HL-60/S4 treated with phorbol 12-myristate 13-acetate at 8.2 ng/mL for 4 days and 3 days (cell line): ENCODE measurements around the gene NPM3.

Experiments
- in situ Hi-C: fragments of 300-500 bp; cut with MboI; formaldehyde crosslinking; loops from 2 replicates; pipeline ENCODE4 v1.15.0; 2022; ENCODE audit warnings: low sequenced_read_pairs

NPM3 gene

DNA sequence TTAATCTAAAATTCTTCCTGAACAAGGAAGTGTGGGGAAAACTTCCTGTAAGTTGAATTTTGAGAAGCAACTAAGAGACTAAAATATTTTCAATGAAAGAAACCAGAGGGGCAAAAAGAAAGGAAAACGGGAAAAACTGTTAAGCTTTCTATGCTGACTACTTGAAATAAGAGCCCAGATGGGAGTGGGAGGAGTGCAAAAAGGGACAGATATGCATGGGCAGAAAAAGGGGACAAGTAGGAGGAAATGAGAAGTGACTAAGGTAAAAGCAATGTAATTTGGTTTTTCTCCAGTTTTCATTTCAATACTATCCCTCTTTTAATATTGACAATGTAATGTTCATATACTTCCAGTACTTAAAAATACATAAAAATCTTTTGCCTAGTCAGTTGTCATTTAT is 23.9 kb upstream of the NPM3 start:
- in situ Hi-C loops: no loop called here

DNA sequence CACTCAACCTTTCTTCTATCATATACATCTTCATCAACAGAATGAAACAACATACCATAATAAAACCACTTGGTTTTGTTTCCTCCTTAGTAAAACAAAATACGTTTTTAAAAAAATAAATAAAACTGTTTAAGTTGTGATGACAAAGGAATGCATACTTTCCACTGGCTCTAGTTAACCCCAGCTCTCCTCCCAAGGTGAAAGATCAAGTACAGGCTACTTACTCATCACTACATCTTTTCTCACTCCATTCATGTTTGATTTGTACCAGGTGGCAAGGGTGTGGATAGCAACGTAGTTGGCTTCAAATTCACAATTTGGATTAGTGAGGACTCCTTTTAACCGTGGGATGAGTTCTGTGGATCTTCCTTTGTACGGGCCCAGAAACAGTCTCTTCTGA is 20.3 kb upstream of the NPM3 start:
- in situ Hi-C loops: no loop called here

DNA sequence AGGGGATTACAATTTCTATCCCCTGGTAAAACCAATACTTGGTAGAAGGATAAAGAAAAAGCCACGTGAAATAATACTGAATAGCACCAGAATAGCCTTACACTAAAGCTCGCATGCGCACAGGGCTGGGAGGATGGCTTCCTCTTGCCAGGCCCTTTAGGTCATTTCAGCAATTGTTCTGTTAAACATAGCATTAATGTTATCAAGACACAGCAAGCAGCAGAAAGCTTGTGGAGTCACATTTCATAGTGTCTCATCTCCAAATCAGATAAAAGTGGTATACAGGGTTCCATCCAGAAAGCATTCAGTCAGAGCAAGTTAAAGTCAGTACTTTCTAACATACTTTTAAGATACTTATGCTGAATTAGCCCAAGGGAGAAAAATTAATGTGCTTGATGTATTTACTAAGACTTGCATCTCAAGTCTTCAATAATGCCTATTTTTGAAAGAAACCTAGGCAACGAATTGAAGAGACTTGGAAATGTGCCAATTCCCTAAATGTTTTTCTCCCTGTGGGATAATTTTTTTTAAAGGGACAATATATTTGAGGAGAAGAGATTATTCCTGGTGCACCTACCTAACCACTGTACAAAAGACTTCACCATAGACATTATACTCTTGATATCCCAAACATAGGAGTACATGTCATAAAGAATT is 14.3 kb upstream of the NPM3 start:
- in situ Hi-C loops: no loop called here

- in situ Hi-C loops: no loop called here
Observed at GRCh38 chr10:101793526-101793925, 10.3 kb upstream of the NPM3 start.

DNA sequence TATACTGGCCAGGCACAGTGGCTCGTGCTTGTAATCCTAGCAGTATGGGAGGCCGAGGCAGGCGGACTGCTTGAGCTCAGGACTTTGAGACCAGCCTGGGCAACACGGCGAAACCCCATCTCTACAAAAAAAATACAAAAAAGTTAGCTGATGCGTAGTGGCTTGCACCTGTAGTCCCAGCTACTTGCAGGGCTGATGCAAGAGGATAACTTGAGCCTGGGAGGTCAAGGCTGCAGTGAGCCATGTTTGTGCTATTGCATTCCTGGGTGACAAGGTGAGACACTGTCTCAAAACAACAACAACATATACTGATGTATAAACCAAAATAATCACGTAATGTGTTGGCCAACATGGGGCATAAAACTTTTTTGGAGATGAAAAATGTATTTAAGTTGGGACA is 6.4 kb upstream of the NPM3 start:
- in situ Hi-C loops: loop anchor here (10.0 kb wide), 1 partner anchor 185 kb away; no protein-coding TSS in a partner anchor

DNA sequence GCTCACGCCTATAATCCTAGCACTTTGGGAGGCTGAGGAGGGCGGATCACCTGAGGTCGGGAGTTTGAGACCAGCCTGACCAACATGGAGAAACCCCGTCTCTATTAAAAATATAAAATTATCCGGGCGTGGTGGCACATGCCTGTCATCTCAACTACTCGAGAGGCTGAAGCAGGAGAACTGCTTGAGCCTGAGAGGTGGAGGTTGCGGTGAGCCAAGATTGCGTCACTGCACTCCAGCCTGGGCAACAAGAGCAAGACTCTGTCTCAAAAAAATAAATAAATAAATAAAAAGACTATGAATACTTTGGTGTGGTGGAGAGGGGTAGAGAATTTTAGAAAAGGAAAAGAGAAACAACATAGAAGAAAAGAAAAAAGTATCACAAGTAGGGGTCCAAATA is 6.0 kb upstream of the NPM3 start:
- in situ Hi-C loops: loop anchor here (10.0 kb wide), 1 partner anchor 184 kb away; no protein-coding TSS in a partner anchor

DNA sequence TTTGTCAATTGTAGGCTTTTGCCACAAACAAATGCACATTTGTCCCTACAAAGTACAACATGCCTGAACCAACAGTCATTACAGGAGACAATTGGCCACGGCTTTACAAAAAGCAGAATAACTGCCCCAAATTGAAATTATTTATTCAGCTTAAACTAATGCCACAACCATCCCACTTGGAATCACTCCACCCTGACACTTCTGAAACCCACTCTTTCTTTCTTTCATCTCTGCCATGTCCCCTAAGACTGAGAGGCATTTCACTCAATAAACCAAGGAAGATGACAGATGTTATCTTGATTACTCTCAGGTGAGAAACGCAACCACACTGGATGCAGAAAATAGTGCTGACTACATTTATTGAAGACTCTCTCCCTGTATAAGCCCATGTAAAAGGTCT is 2.6 kb upstream of the NPM3 start:
- in situ Hi-C loops: loop anchor here (10.0 kb wide), 1 partner anchor 181 kb away; no protein-coding TSS in a partner anchor

DNA sequence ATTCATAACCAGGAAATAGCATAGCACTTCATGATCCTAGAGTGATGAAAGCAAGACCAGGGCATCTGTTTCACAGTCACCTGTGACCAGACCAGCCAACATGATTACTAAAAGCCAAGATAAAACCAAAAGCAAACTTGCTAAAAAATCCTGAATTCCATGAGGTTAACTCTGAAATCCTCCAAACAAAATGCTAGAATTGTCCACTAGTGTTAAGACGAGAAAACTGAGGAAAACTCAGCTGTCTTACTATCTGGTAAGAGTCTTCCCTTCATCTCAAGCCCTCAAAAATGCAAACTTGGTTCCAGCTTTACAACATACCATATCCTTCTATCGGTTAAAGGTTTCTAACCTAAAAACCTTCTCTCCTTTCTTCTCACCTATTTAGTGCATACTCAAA is 1.3 kb upstream of the NPM3 start:
- in situ Hi-C loops: loop anchor here (10.0 kb wide), 1 partner anchor 180 kb away; no protein-coding TSS in a partner anchor

DNA sequence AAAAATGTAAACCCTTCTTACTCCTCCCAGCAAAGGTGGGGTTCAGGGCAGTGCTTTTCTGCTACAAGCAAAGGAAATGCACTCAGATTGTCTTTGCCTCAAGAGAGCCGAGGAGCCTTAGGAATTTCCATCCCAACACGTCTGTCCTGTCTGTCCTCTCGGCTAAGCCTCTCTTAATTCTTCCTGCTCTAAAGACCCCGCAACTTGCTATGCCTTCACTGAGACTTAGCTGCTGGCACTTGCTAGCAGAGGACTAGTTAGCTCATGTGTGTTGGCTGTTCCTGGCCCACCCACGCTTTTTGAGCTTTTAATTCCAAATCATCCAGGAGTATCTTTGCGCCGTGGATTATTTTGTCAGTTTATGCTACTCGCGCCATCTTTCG is 481 bp upstream of the NPM3 start:
- in situ Hi-C loops: loop anchor here (10.0 kb wide), 1 partner anchor 179 kb away; no protein-coding TSS in a partner anchor

GRCh38 chr10:101781984-101782810 is 1.0 kb downstream of the NPM3 start:
- in situ Hi-C loops: loop anchor here (10.0 kb wide), 1 partner anchor 177 kb away; no protein-coding TSS in a partner anchor

GRCh38 chr10:101781655-101781983 is 1.6 kb downstream of the NPM3 start:
- in situ Hi-C loops: loop anchor here (10.0 kb wide), 1 partner anchor 177 kb away; no protein-coding TSS in a partner anchor

DNA sequence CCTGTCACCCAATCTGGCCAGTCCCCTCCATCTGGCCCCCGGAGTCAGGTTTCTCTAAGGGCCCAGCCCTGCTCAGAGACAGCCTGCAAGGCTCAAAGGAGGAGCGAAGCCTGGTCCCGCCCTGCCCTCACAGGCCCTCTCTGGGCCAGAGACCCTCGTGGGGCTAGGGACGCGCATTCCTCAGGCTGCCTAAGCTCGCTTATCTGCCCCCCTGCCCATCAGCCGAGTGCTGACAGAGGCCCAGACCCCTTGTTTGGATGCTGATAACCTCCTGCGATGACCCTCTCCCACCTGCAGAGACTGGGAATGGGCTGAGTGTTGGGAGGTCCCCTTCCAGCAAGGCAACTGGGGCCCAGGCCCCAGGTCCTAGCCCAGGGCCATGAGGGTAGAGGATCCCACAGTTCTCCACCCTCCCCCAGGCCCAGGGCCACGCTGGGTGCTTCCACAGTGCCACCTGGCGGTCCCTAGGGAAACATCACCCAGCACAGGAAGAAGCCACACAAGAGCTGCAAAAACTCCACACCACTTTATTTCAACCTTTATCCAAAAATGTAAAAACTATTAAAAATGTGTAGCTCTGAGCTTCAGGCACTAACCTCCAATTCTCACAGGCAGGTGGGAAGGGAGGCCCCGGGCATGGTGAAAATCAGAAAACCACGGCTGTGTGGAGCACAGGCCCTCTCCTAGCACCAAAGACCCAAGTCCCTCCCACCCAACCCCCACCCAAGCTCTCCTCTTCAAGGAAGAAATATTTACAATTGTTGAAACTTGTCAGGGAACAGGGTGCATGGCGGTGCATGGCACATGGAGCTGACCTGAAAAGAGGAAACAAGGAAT is 2.2 kb downstream of the NPM3 start:
- in situ Hi-C loops: loop anchor here (10.0 kb wide), 1 partner anchor 176 kb away; no protein-coding TSS in a partner anchor

- in situ Hi-C loops: loop anchor here (10.0 kb wide), 1 partner anchor 176 kb away; no protein-coding TSS in a partner anchor
Observed at GRCh38 chr10:101780187-101780817, 2.9 kb downstream of the NPM3 start.

GRCh38 chr10:101779544-101780186 is 3.6 kb downstream of the NPM3 start:
- in situ Hi-C loops: loop anchor here (10.0 kb wide), 1 partner anchor 175 kb away; no protein-coding TSS in a partner anchor

DNA sequence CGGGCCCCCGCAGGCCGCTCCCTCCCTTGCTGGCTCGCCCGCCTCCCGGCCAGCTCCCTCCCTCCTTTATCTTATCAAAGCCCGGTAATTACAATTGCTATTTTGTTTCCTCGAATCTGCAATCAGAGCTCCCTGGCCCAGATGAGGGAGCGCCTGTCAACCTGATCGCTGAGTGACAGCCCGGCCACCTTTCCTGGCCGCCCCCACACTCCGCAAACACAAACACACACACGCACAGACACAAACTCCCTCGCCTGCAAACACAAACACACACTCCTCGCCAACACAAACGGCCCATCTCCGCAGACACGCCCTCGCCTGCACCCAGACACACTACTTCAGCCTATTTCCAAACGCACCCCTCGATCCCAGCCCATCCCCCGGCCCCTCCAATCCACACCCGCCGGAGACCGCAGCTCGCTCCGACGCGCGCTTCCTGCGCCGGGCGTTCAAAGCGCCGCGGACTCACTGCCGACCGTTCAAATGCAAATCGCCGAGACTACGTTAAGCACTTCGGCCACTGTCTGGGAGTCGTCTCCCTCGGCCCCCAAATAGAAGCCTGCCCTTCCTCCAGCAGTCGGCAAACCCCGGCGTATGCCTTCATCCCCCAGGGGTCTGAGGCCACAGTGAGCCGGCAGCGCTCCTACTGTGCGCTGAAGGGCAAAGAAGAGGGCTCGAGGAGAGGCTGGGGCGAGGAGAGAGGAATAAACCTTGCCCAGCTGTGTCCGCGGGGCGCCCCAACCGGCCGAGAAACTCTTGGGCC is 4.3 kb downstream of the NPM3 start:
- in situ Hi-C loops: no loop called here

DNA sequence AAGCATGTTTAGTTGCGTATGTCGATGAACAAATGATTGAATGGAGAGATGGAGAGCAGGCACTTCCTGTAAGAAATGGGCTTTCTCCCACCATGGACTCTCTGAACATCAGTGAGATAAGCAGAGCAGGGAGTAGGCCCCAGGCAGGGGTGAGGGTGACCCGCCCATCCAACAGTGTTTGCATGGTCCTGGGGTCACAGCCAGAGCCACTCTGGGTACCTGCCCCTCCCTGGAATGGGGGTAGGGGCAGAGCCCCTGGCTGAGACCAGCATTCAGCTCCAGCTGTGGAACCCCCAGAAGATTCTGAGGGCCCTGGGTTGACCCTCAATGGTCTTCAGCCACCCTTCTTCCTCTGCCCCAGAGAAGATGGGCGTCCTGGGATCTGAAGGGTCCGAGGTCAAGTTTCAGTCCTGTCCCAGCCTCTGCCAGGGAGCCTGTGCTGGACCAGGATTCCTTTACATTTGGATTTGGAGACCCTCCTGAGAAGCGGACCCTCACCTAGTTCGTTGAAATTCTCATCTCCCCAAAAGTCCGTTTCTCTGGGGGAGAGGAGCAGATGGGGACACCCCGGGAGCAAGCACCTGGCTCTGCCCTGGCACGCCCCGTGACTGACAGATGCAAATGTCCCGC is 5.0 kb downstream of the NPM3 start:
- in situ Hi-C loops: no loop called here

GRCh38 chr10:101777619-101778145 is 5.6 kb downstream of the NPM3 start:
- in situ Hi-C loops: no loop called here

DNA sequence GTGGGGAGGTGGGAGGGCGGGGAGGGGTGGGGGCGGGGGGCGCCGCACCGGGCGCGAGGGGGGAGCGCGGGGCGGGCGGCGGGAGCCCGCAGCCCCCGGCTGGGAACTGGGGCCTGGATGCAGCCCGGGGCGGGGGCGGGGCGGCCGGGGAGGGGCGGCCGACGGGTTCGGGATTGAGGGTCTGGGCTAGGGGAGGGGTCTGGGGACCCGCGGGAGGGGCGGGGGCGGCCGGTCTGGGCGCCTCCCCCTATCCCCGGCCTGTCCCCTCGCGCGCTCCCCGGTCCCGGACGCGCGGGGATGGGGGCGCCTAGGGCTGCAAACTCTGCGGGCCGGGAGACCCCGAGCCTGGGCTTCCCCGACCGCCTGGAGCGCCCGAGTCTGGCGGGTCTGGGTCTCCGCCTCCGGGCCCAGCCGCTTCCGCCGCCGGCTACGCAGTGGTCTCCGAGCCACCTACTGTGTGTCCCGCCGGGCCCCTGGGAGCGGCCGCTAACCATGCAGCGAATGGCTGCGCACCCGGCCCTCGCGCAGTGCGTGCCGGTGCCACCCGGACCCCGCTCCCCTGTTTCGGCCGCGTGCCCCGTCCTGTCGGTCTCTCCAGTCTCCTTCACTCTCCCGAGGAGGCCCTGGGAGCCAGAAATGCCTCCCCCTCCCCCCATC is 7.0 kb downstream of the NPM3 start:
- in situ Hi-C loops: no loop called here
